NT2/D1 (cell line): Measurements from ENCODE around the gene ARHGAP5.

Experiments used
- SUZ12 ChIP-seq: IDR thresholded peaks from 2 replicates; pipeline ENCODE4 v1.6.1; 2011; ENCODE audit not compliant: insufficient read length, insufficient read depth; ENCODE audit errors: extremely low read depth
- ZNF274 ChIP-seq: IDR thresholded peaks from 2 replicates; pipeline ENCODE4 v1.6.1; 2011; ENCODE audit warnings: mild to moderate bottlenecking, low read depth, low read length

GRCh38 chr14:32137892-32138291 lies 60.8 kb downstream of the ARHGAP5 start:
- no peak for TF ChIP-seq SUZ12
- TF ChIP-seq ZNF274, result no peak
